ENCODE results near the gene C16orf86. TPM values are rescaled to one million over a fixed set of nuclear protein-coding genes. Genes with fewer than 3 reads are reported as not detected.
"Not testable (repeated sequence)": the region's sequence is repeated elsewhere in the genome, so short reads cannot be mapped to it uniquely, and the experiment has no call there.

The C16orf86 gene
- total RNA-seq, 1 experiment from 2014 or later = 0.79 TPM

- ChIA-PET RAD21 (ENCODE audit: low non-redundant PET in 1 of 2, low total read pairs in 2 of 2, uncharacterized antibody in 2 of 2, unreplicated experiment in 2 of 2) (no interaction called here), CTCF (no interaction called here), POLR2A (no interaction called here)
- DNase-seq (ENCODE audit: low read depth, low spot score) (no peak), ATAC-seq (no peak)
- intact Hi-C loops (cut with micrococcal nuclease) = no loop called here
- Histone ChIP-seq H3K27ac (ENCODE audit: low read depth, low read length) (no peak overlapping the region), H3K9me3 (ENCODE audit: control insufficient read depth in 1 of 2, insufficient read depth in 1 of 2, low read depth in 1 of 2, low read length in 2 of 2) (no peaks in the 10 kb centered on the region), H3K79me2 (ENCODE audit: insufficient read depth, low read length) (no peaks in the 10 kb centered on the region), H3K4me3 (replicated peaks in 1 of 2; ENCODE audit: low read depth in 1 of 2, low read length in 2 of 2) (no peak overlapping the region), H3K9ac (ENCODE audit: low read length) (no peak overlapping the region), H4K20me1 (ENCODE audit: insufficient read depth) (no peaks in the 10 kb centered on the region), H2AFZ (ENCODE audit: low read depth, low read length, poor library complexity, severe bottlenecking) (no peak overlapping the region), H3K27me3 (ENCODE audit: insufficient read depth, low read length) (no peaks in the 10 kb centered on the region), H3K4me2 (ENCODE audit: low read length) (no peak overlapping the region), H3K4me1 (ENCODE audit: control insufficient read depth in 1 of 2, insufficient read depth in 2 of 2, low read length in 2 of 2) (no peaks in the 10 kb centered on the region), H3K36me3 (ENCODE audit: control insufficient read depth in 1 of 2, insufficient read depth in 2 of 2, low read length in 2 of 2) (peaks cover 4 to 11% of the 10 kb centered on the region in 2 experiments; a peak in 2 of 4 replicates), H3K9me2 (ENCODE audit: insufficient read depth) (no peaks in the 10 kb centered on the region)
- TF ChIP-seq CTCF (IDR thresholded peaks at IDR 0.05 in 2 of 3, conservative IDR thresholded peaks at IDR 0.05 in 1 of 3; ENCODE audit: borderline replicate concordance in 1 of 3, insufficient read depth in 1 of 3, low read depth in 2 of 3, low read length in 2 of 3) (no peak), SRF (IDR thresholded peaks at IDR 0.05; ENCODE audit: low read depth) (no peak)
- no TSS peak for BruUV-seq (replicated peaks)
Measured at GRCh38 chr16:67685388-67686112, 18.9 kb downstream of the C16orf86 start.

GRCh38 chr16:67693517-67694285 lies 27.1 kb downstream of the C16orf86 start:
- H3K9me3 ChIP-seq (ENCODE audit: control insufficient read depth in 1 of 2, insufficient read depth in 1 of 2, low read depth in 1 of 2, low read length in 2 of 2); H3K4me3 ChIP-seq (replicated peaks in 1 of 2; ENCODE audit: low read depth in 1 of 2, low read length in 2 of 2); RAD21 ChIA-PET (ENCODE audit: low non-redundant PET in 1 of 2, low total read pairs in 2 of 2, uncharacterized antibody in 2 of 2, unreplicated experiment in 2 of 2); H3K9me2 ChIP-seq (ENCODE audit: insufficient read depth); H3K27me3 ChIP-seq (ENCODE audit: insufficient read depth, low read length); POLR2A ChIA-PET; BruUV-seq (replicated peaks); H3K4me2 ChIP-seq (ENCODE audit: low read length); DNase-seq (ENCODE audit: low read depth, low spot score); CTCF ChIA-PET; H4K20me1 ChIP-seq (ENCODE audit: insufficient read depth); H3K27ac ChIP-seq (ENCODE audit: low read depth, low read length); H3K36me3 ChIP-seq (ENCODE audit: control insufficient read depth in 1 of 2, insufficient read depth in 2 of 2, low read length in 2 of 2); intact Hi-C loops (cut with micrococcal nuclease); H3K4me1 ChIP-seq (ENCODE audit: control insufficient read depth in 1 of 2, insufficient read depth in 2 of 2, low read length in 2 of 2); H3K9ac ChIP-seq (ENCODE audit: low read length); H2AFZ ChIP-seq (ENCODE audit: low read depth, low read length, poor library complexity, severe bottlenecking); ATAC-seq: not testable (repeated sequence)
- peaks cover 17% of the 10 kb centered on the region; the same call in 1 of the 2 replicates for H3K79me2 ChIP-seq (ENCODE audit: insufficient read depth, low read length)

All from HCT116 (cell line).